IPS-20b (cell line): ENCODE results near the gene CCDC12.

Experiments
- H3K27ac ChIP-seq: one replicate; pipeline ENCODE4 v1.5.1; 2013; ENCODE audit warnings: low read length
- H3K27me3 ChIP-seq: 2 replicates; pipeline ENCODE4 v1.6.1; 2013; ENCODE audit warnings: mild to moderate bottlenecking, low read length, inconsistent platforms; ENCODE audit not compliant: insufficient read depth
- H3K36me3 ChIP-seq: 2 replicates; pipeline ENCODE4 v1.6.1; 2013; ENCODE audit warnings: low read depth, mild to moderate bottlenecking, inconsistent platforms, low read length, moderate library complexity; ENCODE audit not compliant: insufficient read depth
- H3K4me1 ChIP-seq: 2 replicates; pipeline ENCODE4 v1.6.1; 2013; ENCODE audit warnings: mild to moderate bottlenecking, control low read depth, inconsistent platforms, low read length, moderate library complexity; ENCODE audit not compliant: insufficient read depth
- H3K4me3 ChIP-seq: 2 replicates; pipeline ENCODE4 v1.5.1; 2013; ENCODE audit warnings: mild to moderate bottlenecking, low read length, inconsistent platforms
- H3K9ac ChIP-seq: 2 replicates; pipeline ENCODE4 v1.6.1; 2013; ENCODE audit warnings: low read depth, mild to moderate bottlenecking, inconsistent platforms, low read length, moderate library complexity
- H3K9me3 ChIP-seq: 2 replicates; pipeline ENCODE4 v1.6.1; 2013; ENCODE audit warnings: mild to moderate bottlenecking, low read depth, low read length, inconsistent platforms; ENCODE audit not compliant: insufficient read depth

CCDC12 gene

GRCh38 chr3:46957092-46957820 lies 19.3 kb downstream of the CCDC12 start:
- peaks cover 17% of the 10 kb centered on the region for H3K4me1 ChIP-seq
- no peaks in the 10 kb centered on the region for H3K36me3 ChIP-seq
- H3K9me3 ChIP-seq = no peaks in the 10 kb centered on the region
- H3K4me3 ChIP-seq = no peak overlapping the region
- H3K27ac ChIP-seq = no peak overlapping the region
- H3K27me3 ChIP-seq = no peaks in the 10 kb centered on the region
- H3K9ac ChIP-seq = no peak overlapping the region

GRCh38 chr3:46955801-46956259 lies 20.7 kb downstream of the CCDC12 start:
- no peaks in the 10 kb centered on the region for H3K36me3 ChIP-seq
- H3K27ac ChIP-seq = no peak overlapping the region
- no peak overlapping the region for H3K9ac ChIP-seq
- H3K4me1 ChIP-seq = peaks cover 10% of the 10 kb centered on the region; the same call in 1 of the 2 replicates
- no peaks in the 10 kb centered on the region for H3K27me3 ChIP-seq
- H3K9me3 ChIP-seq = no peaks in the 10 kb centered on the region
- H3K4me3 ChIP-seq = no peak overlapping the region

GRCh38 chr3:46955157-46955556 lies 21.4 kb downstream of the CCDC12 start:
- no peaks in the 10 kb centered on the region for H3K27me3 ChIP-seq
- no peaks in the 10 kb centered on the region for H3K9me3 ChIP-seq
- H3K4me1 ChIP-seq = peaks cover 3% of the 10 kb centered on the region; the same call in 1 of the 2 replicates
- H3K4me3 ChIP-seq = no peak overlapping the region
- H3K9ac ChIP-seq = no peak overlapping the region
- H3K36me3 ChIP-seq = no peaks in the 10 kb centered on the region
- H3K27ac ChIP-seq = no peak overlapping the region

GRCh38 chr3:46954178-46954577 lies 22.4 kb downstream of the CCDC12 start:
- H3K9me3 ChIP-seq = no peaks in the 10 kb centered on the region
- H3K27me3 ChIP-seq = no peaks in the 10 kb centered on the region
- H3K36me3 ChIP-seq = no peaks in the 10 kb centered on the region
- no peak overlapping the region for H3K9ac ChIP-seq
- H3K4me3 ChIP-seq = no peak overlapping the region
- 0 out of 2 replicates have a peak, but pooled peaks cover 3% of the 10 kb centered on the region for H3K4me1 ChIP-seq
- H3K27ac ChIP-seq = no peak overlapping the region

GRCh38 chr3:46953234-46954010 lies 23.1 kb downstream of the CCDC12 start:
- Histone ChIP-seq H3K36me3 (no peaks in the 10 kb centered on the region), H3K9ac (no peak overlapping the region), H3K4me3 (no peak overlapping the region), H3K4me1 (peaks cover 5% of the 10 kb centered on the region; the same call in 1 of the 2 replicates), H3K27ac (no peak overlapping the region), H3K27me3 (no peaks in the 10 kb centered on the region), H3K9me3 (no peaks in the 10 kb centered on the region)

GRCh38 chr3:46952813-46953212 lies 23.7 kb downstream of the CCDC12 start:
- no peak overlapping the region for H3K27ac ChIP-seq
- H3K27me3 ChIP-seq = no peaks in the 10 kb centered on the region
- no peaks in the 10 kb centered on the region for H3K9me3 ChIP-seq
- peaks cover 3% of the 10 kb centered on the region; the same call in 1 of the 2 replicates for H3K36me3 ChIP-seq
- H3K4me1 ChIP-seq = peaks cover 5% of the 10 kb centered on the region; the same call in 1 of the 2 replicates
- no peak overlapping the region for H3K4me3 ChIP-seq
- H3K9ac ChIP-seq = no peak overlapping the region

- peaks cover 5% of the 10 kb centered on the region; the same call in 1 of the 2 replicates for H3K4me1 ChIP-seq
- no peaks in the 10 kb centered on the region for H3K27me3 ChIP-seq
- no peak overlapping the region for H3K9ac ChIP-seq
Measured at GRCh38 chr3:46950650-46951241, 25.8 kb downstream of the CCDC12 start.

GRCh38 chr3:46950177-46950576 lies 26.4 kb downstream of the CCDC12 start:
- no peak overlapping the region for H3K9ac ChIP-seq

More at GRCh38 chr3:46950650-46951241, 25.8 kb downstream of the CCDC12 start:
- no peaks in the 10 kb centered on the region for H3K9me3 ChIP-seq
- peaks cover 14% of the 10 kb centered on the region for H3K36me3 ChIP-seq
- no peak overlapping the region for H3K27ac ChIP-seq
- H3K4me3 ChIP-seq = no peak overlapping the region

GRCh38 chr3:46948830-46949671 lies 27.5 kb downstream of the CCDC12 start:
- Histone ChIP-seq H3K9me3 (no peaks in the 10 kb centered on the region), H3K36me3 (peaks cover 19% of the 10 kb centered on the region), H3K9ac (no peak overlapping the region), H3K4me1 (peaks cover 7% of the 10 kb centered on the region; the same call in 1 of the 2 replicates), H3K27ac (no peak overlapping the region), H3K27me3 (no peaks in the 10 kb centered on the region), H3K4me3 (no peak overlapping the region)

More at GRCh38 chr3:46950177-46950576, 26.4 kb downstream of the CCDC12 start:
- Histone ChIP-seq H3K9me3 (no peaks in the 10 kb centered on the region), H3K27me3 (no peaks in the 10 kb centered on the region), H3K4me3 (no peak overlapping the region), H3K27ac (no peak overlapping the region), H3K36me3 (peaks cover 19% of the 10 kb centered on the region), H3K4me1 (peaks cover 5% of the 10 kb centered on the region; the same call in 1 of the 2 replicates)

GRCh38 chr3:46947981-46948791 lies 28.4 kb downstream of the CCDC12 start:
- Histone ChIP-seq H3K9me3 (no peaks in the 10 kb centered on the region), H3K36me3 (peaks cover 19% of the 10 kb centered on the region), H3K27me3 (no peaks in the 10 kb centered on the region), H3K27ac (no peak overlapping the region), H3K4me1 (peaks cover 15% of the 10 kb centered on the region), H3K9ac (no peak overlapping the region), H3K4me3 (no peak overlapping the region)
